IMR-90 (cell line): ENCODE data around the gene IRAK1. TPM values are rescaled to one million over a fixed set of nuclear protein-coding genes. Genes with fewer than 3 reads are reported as not detected.
A peak's percentile ranks its signal among the peaks of the same experiment; 100 is the strongest.

Experiments used
- ATAC-seq: fragments of 200-7000 bp; cut with Tn5 transposase; 2 replicates; pipeline ENCODE4 v1.9.1; 2020; ENCODE audit warnings: low read depth, mild to moderate bottlenecking, moderate library complexity
- BruUV-seq: library from RNA; stranded (reverse); fragments of 400-500 nt; replicated peaks from 2 replicates; lab custom pipeline; 2021; lab: Mats Ljungman, UMichigan
- CTCF ChIA-PET: fragments of 300-600 bp; formaldehyde crosslinking; extraction: SDS; loops from one replicate; lab custom pipeline; 2021; ENCODE audit warnings: antibody characterized with exemption; lab: Yijun Ruan, JAX
- POLR2A ChIA-PET: fragments of 300-600 bp; sonication (Branson Sonifier 250); formaldehyde crosslinking; loops from one replicate; lab custom pipeline; 2022; ENCODE audit warnings: antibody characterized with exemption; ENCODE audit not compliant: unreplicated experiment; lab: Charles Lee
- DNase-seq: peaks from one replicate; pipeline ENCODE4 v3.0.0; 2013
- H2AFZ ChIP-seq: replicated peaks from 2 replicates; pipeline ENCODE3; 2013; ENCODE audit warnings: low read length, mild to moderate bottlenecking; ENCODE audit not compliant: poor library complexity
- H2AK5ac ChIP-seq: 2 replicates; pipeline ENCODE4 v1.6.1; 2013; ENCODE audit warnings: low read depth, low read length, inconsistent platforms
- H2AK9ac ChIP-seq: replicated peaks from 2 replicates; pipeline ENCODE3; 2013; ENCODE audit warnings: mild to moderate bottlenecking, low read depth, low read length, moderate library complexity; ENCODE audit not compliant: poor library complexity
- H2BK120ac ChIP-seq: 2 replicates; pipeline ENCODE4 v1.6.1; 2013; ENCODE audit warnings: low read depth, low read length, inconsistent platforms
- H2BK15ac ChIP-seq: 3 replicates; pipeline ENCODE4 v1.6.1; 2013; ENCODE audit warnings: low read depth, low read length, inconsistent platforms
- H2BK20ac ChIP-seq: 2 replicates; pipeline ENCODE4 v1.6.1; 2013; ENCODE audit warnings: low read depth, mild to moderate bottlenecking, inconsistent platforms, low read length, moderate library complexity
- H2BK5ac ChIP-seq: 2 replicates; pipeline ENCODE4 v1.6.1; 2013; ENCODE audit warnings: mild to moderate bottlenecking, low read depth, low read length, inconsistent platforms; ENCODE audit not compliant: poor library complexity, severe bottlenecking
- H3K14ac ChIP-seq: replicated peaks from 2 replicates; pipeline ENCODE4 v1.6.1; 2013; ENCODE audit warnings: low read depth, low read length, inconsistent platforms
- H3K18ac ChIP-seq: 2 replicates; pipeline ENCODE4 v1.6.1; 2013; ENCODE audit warnings: low read depth, low read length, control low read depth
- H3K23ac ChIP-seq: 2 replicates; pipeline ENCODE4 v1.6.1; 2013; ENCODE audit warnings: low read depth, low read length, inconsistent platforms
- H3K27ac ChIP-seq: 2 replicates; pipeline ENCODE4 v1.5.1; 2013; ENCODE audit warnings: mild to moderate bottlenecking, control low read depth, low read length; ENCODE audit not compliant: insufficient read depth
- H3K27me3 ChIP-seq: 2 replicates; pipeline ENCODE4 v1.6.1; 2013; ENCODE audit warnings: low read length; ENCODE audit not compliant: control insufficient read depth, insufficient read depth
- H3K36me3 ChIP-seq: 2 replicates; pipeline ENCODE4 v1.6.1; 2013; ENCODE audit warnings: low read length, mixed read lengths; ENCODE audit not compliant: control insufficient read depth, insufficient read depth
- H3K4ac ChIP-seq: 2 replicates; pipeline ENCODE4 v1.6.1; 2013; ENCODE audit warnings: low read depth, low read length, inconsistent platforms
- H3K4me1 ChIP-seq: 2 replicates; pipeline ENCODE4 v1.6.1; 2013; ENCODE audit warnings: low read length, mixed read lengths; ENCODE audit not compliant: control insufficient read depth, insufficient read depth
- H3K4me2 ChIP-seq: 2 replicates; pipeline ENCODE4 v1.6.1; 2013; ENCODE audit warnings: low read depth, mild to moderate bottlenecking, control low read depth, low read length, moderate library complexity
- H3K4me3 ChIP-seq: 2 replicates; pipeline ENCODE4 v1.5.1; 2013; ENCODE audit warnings: low read depth, mild to moderate bottlenecking, control low read depth, low read length, moderate library complexity; ENCODE audit not compliant: insufficient read depth
- H3K56ac ChIP-seq: 2 replicates; pipeline ENCODE4 v1.6.1; 2013; ENCODE audit warnings: low read length, inconsistent platforms; ENCODE audit not compliant: insufficient read depth; ENCODE audit errors: extremely low read depth
- H3K79me1 ChIP-seq, 2 experiments: 2 replicates each; pipeline ENCODE4 v1.6.1; 2013; ENCODE audit warnings: low read length in 2 of 2, inconsistent platforms in 1 of 2, low read depth in 1 of 2
- H3K9ac ChIP-seq: 2 replicates; pipeline ENCODE4 v1.6.1; 2013; ENCODE audit warnings: low read depth, low read length, control low read depth
- H3K9me1 ChIP-seq: 2 replicates; pipeline ENCODE4 v1.6.1; 2013; ENCODE audit warnings: low read length, inconsistent platforms; ENCODE audit not compliant: insufficient read depth
- H3K9me3 ChIP-seq: 2 replicates; pipeline ENCODE4 v1.6.1; 2013; ENCODE audit warnings: low read length; ENCODE audit not compliant: control insufficient read depth, insufficient read depth
- H4K20me1 ChIP-seq: 2 replicates; pipeline ENCODE4 v1.6.1; 2013; ENCODE audit warnings: low read length, inconsistent platforms; ENCODE audit not compliant: insufficient read depth
- H4K5ac ChIP-seq: 2 replicates; pipeline ENCODE4 v1.6.1; 2013; ENCODE audit warnings: mild to moderate bottlenecking, low read depth, low read length, control low read depth
- H4K8ac ChIP-seq, 2 experiments: 2 replicates each; pipeline ENCODE4 v1.6.1; 2013; ENCODE audit warnings: low read depth in 2 of 2, low read length in 2 of 2, control low read depth in 1 of 2, inconsistent platforms in 1 of 2
- H4K91ac ChIP-seq: 2 replicates; pipeline ENCODE4 v1.6.1; 2013; ENCODE audit warnings: low read depth, low read length, inconsistent platforms; ENCODE audit not compliant: insufficient read depth
- CHD1 ChIP-seq: IDR thresholded peaks from 2 replicates; pipeline ENCODE4 v1.6.1; 2012; ENCODE audit warnings: low read depth, low read length, improper control_type of control experiment
- MAFK ChIP-seq: IDR thresholded peaks from 2 replicates; pipeline ENCODE4 v1.6.1; 2012; ENCODE audit warnings: low read depth, low read length, improper control_type of control experiment
- MAZ ChIP-seq: IDR thresholded peaks from 2 replicates; pipeline ENCODE4 v1.6.1; 2012; ENCODE audit warnings: low read depth, mild to moderate bottlenecking, low read length, improper control_type of control experiment, moderate library complexity, borderline replicate concordance
- NFE2L2 ChIP-seq: fragments of 150-350 bp; IDR thresholded peaks from 2 replicates; pipeline ENCODE4 v1.6.1; 2016; ENCODE audit warnings: low read depth, mild to moderate bottlenecking, low read length
- POLR2A ChIP-seq: IDR thresholded peaks from 2 replicates; pipeline ENCODE4 v1.6.1; 2012; ENCODE audit warnings: mild to moderate bottlenecking, low read depth, low read length
- RAD21 ChIP-seq: IDR thresholded peaks from 2 replicates; pipeline ENCODE4 v1.6.1; 2012; ENCODE audit warnings: low read length, improper control_type of control experiment
- RCOR1 ChIP-seq: IDR thresholded peaks from 2 replicates; pipeline ENCODE4 v1.6.1; 2012; ENCODE audit warnings: mild to moderate bottlenecking, low read length, improper control_type of control experiment; ENCODE audit not compliant: insufficient replicate concordance
- RFX5 ChIP-seq: IDR thresholded peaks from 2 replicates; pipeline ENCODE4 v1.8.0; 2012; ENCODE audit warnings: low read depth, mild to moderate bottlenecking, low read length, moderate library complexity
- SMC3 ChIP-seq: fragments of 150-350 bp; IDR thresholded peaks from 2 replicates; pipeline ENCODE4 v1.6.1; 2016; ENCODE audit warnings: low read depth, mild to moderate bottlenecking, antibody characterized with exemption, low read length, moderate library complexity
- WGBS, 2 experiments: methylation state at CpG; one replicate each; pipeline versions ENCODE4 v1.1.5 to v1.1.7; 2013; ENCODE audit warnings: missing lambda C conversion rate in 2 of 2; ENCODE audit not compliant: insufficient read length in 1 of 2; ENCODE audit errors: extremely low coverage in 2 of 2; 5-methylcytosine and 5-hydroxymethylcytosine counted together
- dilution Hi-C: fragments of 300-500 bp; cut with HindIII; formaldehyde crosslinking; loops from one replicate; pipeline ENCODE4 v1.14.3; 2018; ENCODE audit warnings: low sequenced_read_pairs; ENCODE audit not compliant: unreplicated experiment
- in situ Hi-C: fragments of 300-500 bp; cut with MboI; formaldehyde crosslinking; loops from 3 replicates; pipeline ENCODE4 v1.14.3; 2019; ENCODE audit warnings: low sequenced_read_pairs, inconsistent platforms, mixed read lengths
- intact Hi-C: fragments of 100-400 bp; cut with micrococcal nuclease; formaldehyde crosslinking; loops from 2 replicates; pipeline ENCODE4 v1.10.0; 2022
- polyA plus RNA-seq, 3 experiments: library from polyadenylated mRNA; depleted of rRNA; stranded (reverse); fragments of >200 nt; gene quantifications; 2 replicates each; pipeline ENCODE4 v1.2.3, GENCODE V29; 2012; ENCODE audit warnings: low replicate concordance in 1 of 3
- total RNA-seq: library from RNA; depleted of rRNA; stranded (reverse); fragments of >200 nt; gene quantifications from 2 replicates; pipeline ENCODE4 v1.2.3, GENCODE V29; 2012
- TF ChIP-seq, protein P1 (sequence below): fragments of 150-350 bp; IDR thresholded peaks from 2 replicates; pipeline ENCODE4 v1.6.1; 2016; ENCODE audit warnings: low read depth, mild to moderate bottlenecking, low read length, moderate library complexity, borderline replicate concordance

IRAK1 gene
- total and polyA plus RNA-seq, 2 of the 4 experiments (the other 2 are of a cell fraction), result 33.3 to 50.2 TPM

DNA sequence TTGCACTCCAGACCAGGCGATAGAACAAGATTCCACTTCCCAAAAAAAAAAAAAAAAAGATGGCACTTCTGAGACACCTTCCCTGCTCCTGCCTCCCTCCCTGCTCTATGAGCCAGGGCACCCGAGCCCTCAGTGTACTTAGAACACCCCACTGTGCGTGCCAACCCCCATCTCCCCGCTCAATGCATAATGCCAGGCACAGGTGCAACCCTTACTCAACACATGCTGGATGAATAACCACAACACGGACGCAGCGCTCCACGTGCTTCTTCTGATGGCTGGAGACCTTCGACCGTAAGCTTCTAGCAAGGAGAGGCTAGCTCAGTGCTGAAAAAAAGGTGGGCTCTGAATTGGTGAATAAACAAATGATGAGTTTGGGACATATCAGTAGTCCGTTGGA, 19.9 kb upstream of the IRAK1 start:
- Histone ChIP-seq H4K8ac (peak overlapping the region; percentile 28 to 52; a peak in 1 of 4 replicates), H3K4me1 (peaks cover 19% of the 10 kb centered on the region), H3K9me3 (no peaks in the 10 kb centered on the region), H3K14ac (peak overlapping the region; percentile 67; the same call in 1 of the 2 replicates), H2AFZ (no peak overlapping the region), H3K18ac (peak overlapping the region; percentile 38; the same call in 1 of the 2 replicates), H3K9ac (peak overlapping the region; percentile 1; the same call in 1 of the 2 replicates), H4K91ac (no peak overlapping the region), H2AK9ac (peak overlapping the region; percentile 71), H3K23ac (no peak overlapping the region), H3K56ac (no peak overlapping the region), H2BK5ac (peak overlapping the region; percentile 27), H3K79me1 (peaks cover 6 to 60% of the 10 kb centered on the region in 2 experiments; a peak in 3 of 4 replicates), H3K4me3 (no peak overlapping the region), H3K4me2 (no peak overlapping the region; the same call in 1 of the 2 replicates), H2BK20ac (no peak overlapping the region), H2AK5ac (peak overlapping the region; percentile 38; the same call in 1 of the 2 replicates), H3K27ac (peak overlapping the region; percentile 64), H3K4ac (peak overlapping the region; percentile 80), H3K9me1 (peaks cover 13% of the 10 kb centered on the region), H2BK120ac (peak overlapping the region; percentile 46), H4K20me1 (peaks cover 25% of the 10 kb centered on the region), H3K27me3 (no peaks in the 10 kb centered on the region), H3K36me3 (0 out of 2 replicates have a peak, but pooled peaks cover 2% of the 10 kb centered on the region), H4K5ac (0 out of 2 replicates have a peak overlapping the region, but pooled peaks have one; percentile 18), H2BK15ac (no peak overlapping the region)
- dilution Hi-C loops (no loop called here), intact Hi-C loops (no loop called here), in situ Hi-C loops (no loop called here)
- no peak for TF ChIP-seq MAZ
- TF ChIP-seq RCOR1, result no peak
- no peak for TF ChIP-seq RFX5
- TF ChIP-seq CHD1, result no peak
- no peak for TF ChIP-seq POLR2A
- TF ChIP-seq RAD21, result no peak
- no peak for TF ChIP-seq SMC3
- no peak for TF ChIP-seq NFE2L2
- TF ChIP-seq, protein P1, sequence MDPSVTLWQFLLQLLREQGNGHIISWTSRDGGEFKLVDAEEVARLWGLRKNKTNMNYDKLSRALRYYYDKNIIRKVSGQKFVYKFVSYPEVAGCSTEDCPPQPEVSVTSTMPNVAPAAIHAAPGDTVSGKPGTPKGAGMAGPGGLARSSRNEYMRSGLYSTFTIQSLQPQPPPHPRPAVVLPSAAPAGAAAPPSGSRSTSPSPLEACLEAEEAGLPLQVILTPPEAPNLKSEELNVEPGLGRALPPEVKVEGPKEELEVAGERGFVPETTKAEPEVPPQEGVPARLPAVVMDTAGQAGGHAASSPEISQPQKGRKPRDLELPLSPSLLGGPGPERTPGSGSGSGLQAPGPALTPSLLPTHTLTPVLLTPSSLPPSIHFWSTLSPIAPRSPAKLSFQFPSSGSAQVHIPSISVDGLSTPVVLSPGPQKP, result no peak
- no peak for TF ChIP-seq MAFK
- WGBS, 2 experiments, result no CpG with 5 or more reads among the region's 11 CpGs
- CTCF ChIA-PET, result no interaction called here
- POLR2A ChIA-PET, result no interaction called here
- no TSS peak for BruUV-seq
- ATAC-seq, result no peak
- no peak for DNase-seq
